ENCODE data around the gene ACP1. TPM values are rescaled to one million over a fixed set of nuclear protein-coding genes. Genes with fewer than 3 reads are reported as not detected.
A peak's percentile ranks its signal among the peaks of the same experiment; 100 is the strongest.

ACP1 gene
- total and polyA plus RNA-seq, 2 of the 8 experiments (the other 6 are each of a cell fraction or from before 2014, with no cell fraction given): 115 to 155 TPM

GRCh38 chr2:264493-265468 lies at the start of gene ACP1 (continued):
- no peak for TF ChIP-seq ZNF274 (IDR thresholded peaks at IDR 0.05; ENCODE audit: borderline replicate concordance, extremely low read depth, low read length)
- TF ChIP-seq SP4 (IDR thresholded peaks at IDR 0.05; ENCODE audit: low read length): no peak
- TF ChIP-seq POLR2AphosphoS5 (IDR thresholded peaks at IDR 0.05; ENCODE audit: low read depth, low read length): peak; percentile 98
- 0 out of 2 replicates have a peak, but pooled peaks have one; percentile 18 for TF ChIP-seq SRF (IDR thresholded peaks at IDR 0.05; ENCODE audit: low read depth, low read length)
- TF ChIP-seq CHD2 (IDR thresholded peaks at IDR 0.05; ENCODE audit: low read length): peak; percentile 11; the same call in 1 of the 2 replicates
- peak; percentile 84 for TF ChIP-seq MAX (IDR thresholded peaks at IDR 0.05)
- 0 out of 4 replicates have a peak, but pooled peaks have one; percentile 12 to 73 for TF ChIP-seq SIN3A (conservative IDR thresholded peaks at IDR 0.05 in 1 of 2, IDR thresholded peaks at IDR 0.05 in 1 of 2; ENCODE audit: low read depth in 1 of 2, low read length in 2 of 2)
- peak; percentile 96 for TF ChIP-seq POLR2A (IDR thresholded peaks at IDR 0.05; ENCODE audit: control extremely low read depth in 1 of 2, low read depth in 2 of 2, low read length in 2 of 2)
- TF ChIP-seq, protein P1, sequence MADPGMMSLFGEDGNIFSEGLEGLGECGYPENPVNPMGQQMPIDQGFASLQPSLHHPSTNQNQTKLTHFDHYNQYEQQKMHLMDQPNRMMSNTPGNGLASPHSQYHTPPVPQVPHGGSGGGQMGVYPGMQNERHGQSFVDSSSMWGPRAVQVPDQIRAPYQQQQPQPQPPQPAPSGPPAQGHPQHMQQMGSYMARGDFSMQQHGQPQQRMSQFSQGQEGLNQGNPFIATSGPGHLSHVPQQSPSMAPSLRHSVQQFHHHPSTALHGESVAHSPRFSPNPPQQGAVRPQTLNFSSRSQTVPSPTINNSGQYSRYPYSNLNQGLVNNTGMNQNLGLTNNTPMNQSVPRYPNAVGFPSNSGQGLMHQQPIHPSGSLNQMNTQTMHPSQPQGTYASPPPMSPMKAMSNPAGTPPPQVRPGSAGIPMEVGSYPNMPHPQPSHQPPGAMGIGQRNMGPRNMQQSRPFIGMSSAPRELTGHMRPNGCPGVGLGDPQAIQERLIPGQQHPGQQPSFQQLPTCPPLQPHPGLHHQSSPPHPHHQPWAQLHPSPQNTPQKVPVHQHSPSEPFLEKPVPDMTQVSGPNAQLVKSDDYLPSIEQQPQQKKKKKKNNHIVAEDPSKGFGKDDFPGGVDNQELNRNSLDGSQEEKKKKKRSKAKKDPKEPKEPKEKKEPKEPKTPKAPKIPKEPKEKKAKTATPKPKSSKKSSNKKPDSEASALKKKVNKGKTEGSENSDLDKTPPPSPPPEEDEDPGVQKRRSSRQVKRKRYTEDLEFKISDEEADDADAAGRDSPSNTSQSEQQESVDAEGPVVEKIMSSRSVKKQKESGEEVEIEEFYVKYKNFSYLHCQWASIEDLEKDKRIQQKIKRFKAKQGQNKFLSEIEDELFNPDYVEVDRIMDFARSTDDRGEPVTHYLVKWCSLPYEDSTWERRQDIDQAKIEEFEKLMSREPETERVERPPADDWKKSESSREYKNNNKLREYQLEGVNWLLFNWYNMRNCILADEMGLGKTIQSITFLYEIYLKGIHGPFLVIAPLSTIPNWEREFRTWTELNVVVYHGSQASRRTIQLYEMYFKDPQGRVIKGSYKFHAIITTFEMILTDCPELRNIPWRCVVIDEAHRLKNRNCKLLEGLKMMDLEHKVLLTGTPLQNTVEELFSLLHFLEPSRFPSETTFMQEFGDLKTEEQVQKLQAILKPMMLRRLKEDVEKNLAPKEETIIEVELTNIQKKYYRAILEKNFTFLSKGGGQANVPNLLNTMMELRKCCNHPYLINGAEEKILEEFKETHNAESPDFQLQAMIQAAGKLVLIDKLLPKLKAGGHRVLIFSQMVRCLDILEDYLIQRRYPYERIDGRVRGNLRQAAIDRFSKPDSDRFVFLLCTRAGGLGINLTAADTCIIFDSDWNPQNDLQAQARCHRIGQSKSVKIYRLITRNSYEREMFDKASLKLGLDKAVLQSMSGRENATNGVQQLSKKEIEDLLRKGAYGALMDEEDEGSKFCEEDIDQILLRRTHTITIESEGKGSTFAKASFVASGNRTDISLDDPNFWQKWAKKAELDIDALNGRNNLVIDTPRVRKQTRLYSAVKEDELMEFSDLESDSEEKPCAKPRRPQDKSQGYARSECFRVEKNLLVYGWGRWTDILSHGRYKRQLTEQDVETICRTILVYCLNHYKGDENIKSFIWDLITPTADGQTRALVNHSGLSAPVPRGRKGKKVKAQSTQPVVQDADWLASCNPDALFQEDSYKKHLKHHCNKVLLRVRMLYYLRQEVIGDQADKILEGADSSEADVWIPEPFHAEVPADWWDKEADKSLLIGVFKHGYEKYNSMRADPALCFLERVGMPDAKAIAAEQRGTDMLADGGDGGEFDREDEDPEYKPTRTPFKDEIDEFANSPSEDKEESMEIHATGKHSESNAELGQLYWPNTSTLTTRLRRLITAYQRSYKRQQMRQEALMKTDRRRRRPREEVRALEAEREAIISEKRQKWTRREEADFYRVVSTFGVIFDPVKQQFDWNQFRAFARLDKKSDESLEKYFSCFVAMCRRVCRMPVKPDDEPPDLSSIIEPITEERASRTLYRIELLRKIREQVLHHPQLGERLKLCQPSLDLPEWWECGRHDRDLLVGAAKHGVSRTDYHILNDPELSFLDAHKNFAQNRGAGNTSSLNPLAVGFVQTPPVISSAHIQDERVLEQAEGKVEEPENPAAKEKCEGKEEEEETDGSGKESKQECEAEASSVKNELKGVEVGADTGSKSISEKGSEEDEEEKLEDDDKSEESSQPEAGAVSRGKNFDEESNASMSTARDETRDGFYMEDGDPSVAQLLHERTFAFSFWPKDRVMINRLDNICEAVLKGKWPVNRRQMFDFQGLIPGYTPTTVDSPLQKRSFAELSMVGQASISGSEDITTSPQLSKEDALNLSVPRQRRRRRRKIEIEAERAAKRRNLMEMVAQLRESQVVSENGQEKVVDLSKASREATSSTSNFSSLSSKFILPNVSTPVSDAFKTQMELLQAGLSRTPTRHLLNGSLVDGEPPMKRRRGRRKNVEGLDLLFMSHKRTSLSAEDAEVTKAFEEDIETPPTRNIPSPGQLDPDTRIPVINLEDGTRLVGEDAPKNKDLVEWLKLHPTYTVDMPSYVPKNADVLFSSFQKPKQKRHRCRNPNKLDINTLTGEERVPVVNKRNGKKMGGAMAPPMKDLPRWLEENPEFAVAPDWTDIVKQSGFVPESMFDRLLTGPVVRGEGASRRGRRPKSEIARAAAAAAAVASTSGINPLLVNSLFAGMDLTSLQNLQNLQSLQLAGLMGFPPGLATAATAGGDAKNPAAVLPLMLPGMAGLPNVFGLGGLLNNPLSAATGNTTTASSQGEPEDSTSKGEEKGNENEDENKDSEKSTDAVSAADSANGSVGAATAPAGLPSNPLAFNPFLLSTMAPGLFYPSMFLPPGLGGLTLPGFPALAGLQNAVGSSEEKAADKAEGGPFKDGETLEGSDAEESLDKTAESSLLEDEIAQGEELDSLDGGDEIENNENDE (IDR thresholded peaks at IDR 0.05; ENCODE audit: insufficient replicate concordance, low read length): no peak

Data from H1 (cell line).